PFSK-1 (cell line): Measurements from ENCODE around the gene IVD.

Experiments used
- POLR2AphosphoS5 ChIP-seq: IDR thresholded peaks from 2 replicates; pipeline ENCODE4 v1.6.1; 2012; ENCODE audit warnings: low read depth, mild to moderate bottlenecking, control low read depth, low read length, moderate library complexity
- REST ChIP-seq, 2 experiments: IDR thresholded peaks; 2 replicates each; pipeline versions ENCODE4 v1.6.1 to v1.8.0; 2011 to 2012; ENCODE audit warnings: low read depth in 2 of 2, low read length in 2 of 2, control low read depth in 1 of 2, inconsistent platforms in 1 of 2, mild to moderate bottlenecking in 1 of 2, moderate library complexity in 1 of 2; ENCODE audit not compliant: insufficient read depth in 1 of 2
- SIN3A ChIP-seq: IDR thresholded peaks from 2 replicates; pipeline ENCODE4 v1.6.1; 2012; ENCODE audit warnings: mild to moderate bottlenecking, low read length, moderate library complexity, borderline replicate concordance; ENCODE audit not compliant: insufficient read depth
- TAF1 ChIP-seq: IDR thresholded peaks from 2 replicates; pipeline ENCODE4 v1.6.1; 2012; ENCODE audit warnings: low read length, control low read depth, borderline replicate concordance; ENCODE audit not compliant: insufficient read depth

GRCh38 chr15:40439461-40439959 lies 33.9 kb downstream of the IVD start:
- no peak for TF ChIP-seq REST (IDR thresholded peaks at IDR 0.05; ENCODE audit: insufficient read depth in 1 of 2, low read depth in 2 of 2, low read length in 2 of 2)
- TF ChIP-seq POLR2AphosphoS5 = no peak
- no peak for TF ChIP-seq TAF1
- TF ChIP-seq SIN3A = no peak
